Mammary epithelial cell (primary cell): ENCODE results near the gene BANP.
"Not testable (repeated sequence)": the region's sequence is repeated elsewhere in the genome, so short reads cannot be mapped to it uniquely, and the experiment has no call there.

Experiments used
- CTCF ChIP-seq, 2 donors: IDR thresholded peaks in 1 of 2; conservative IDR thresholded peaks in 1 of 2; 2 replicates each; pipeline ENCODE4 v1.5.1; 2011 to 2012; ENCODE audit warnings: inconsistent platforms in 2 of 2, low read length in 2 of 2, mild to moderate bottlenecking in 2 of 2, control low read depth in 1 of 2, low read depth in 1 of 2; ENCODE audit not compliant: insufficient read depth in 1 of 2; ENCODE audit errors: extremely low read depth in 1 of 2
- EZH2 ChIP-seq: IDR thresholded peaks from 2 replicates; pipeline ENCODE4 v1.6.1; 2012; ENCODE audit warnings: low read length, inconsistent platforms, borderline replicate concordance

GRCh38 chr16:87908101-87908500 is 43.1 kb upstream of the BANP start:
- not testable (repeated sequence) for TF ChIP-seq CTCF (conservative IDR thresholded peaks at IDR 0.05 in 1 of 2, IDR thresholded peaks at IDR 0.05 in 1 of 2; ENCODE audit: extremely low read depth in 1 of 2, insufficient read depth in 1 of 2, low read depth in 1 of 2, low read length in 2 of 2); EZH2
